ENCODE results near the gene ZNF554. TPM values are rescaled to one million over a fixed set of nuclear protein-coding genes. Genes with fewer than 3 reads are reported as not detected.
"Not testable (repeated sequence)": the region's sequence is repeated elsewhere in the genome, so short reads cannot be mapped to it uniquely, and the experiment has no call there.

The ZNF554 gene
- total RNA-seq, 1 donor from 2014 or later = 4.7 TPM

DNA sequence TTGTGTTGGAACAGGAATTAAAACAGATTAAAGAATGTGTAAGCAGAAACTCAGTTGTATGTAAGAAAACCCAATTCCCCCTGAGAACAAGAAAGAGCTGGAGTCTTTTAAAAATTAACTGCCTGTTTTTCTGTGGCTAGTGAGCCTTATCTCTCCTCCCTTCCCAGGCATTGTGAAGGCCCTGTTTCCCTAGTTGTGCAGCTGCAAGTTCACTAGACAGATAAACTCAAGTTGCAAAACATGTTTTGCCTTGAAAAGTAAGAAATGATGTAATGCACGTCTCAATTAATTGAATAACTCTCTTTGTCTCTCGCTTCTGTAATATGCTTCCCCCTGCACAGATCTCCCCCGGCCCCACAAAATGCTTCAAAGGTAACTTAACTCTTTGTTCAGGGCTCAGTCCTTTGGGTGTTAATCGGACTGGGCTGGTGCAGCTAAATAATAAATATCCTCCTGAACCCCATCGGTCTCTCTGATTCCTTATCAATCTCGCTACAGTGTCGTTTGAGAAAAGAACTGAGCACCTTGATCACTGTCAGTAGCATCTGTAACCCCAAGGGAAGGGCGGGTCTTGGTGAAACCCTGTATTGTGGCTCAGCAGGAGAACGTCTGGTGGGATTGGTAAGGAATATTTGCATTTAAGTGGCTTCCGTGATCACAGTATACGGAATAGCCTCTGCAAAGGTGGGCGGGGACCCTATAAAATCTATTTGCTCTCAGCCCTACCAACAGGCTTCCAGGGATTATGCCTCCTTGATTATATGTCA lies 45.8 kb downstream of the ZNF554 start:
- Histone ChIP-seq H3K4me3 (no peak overlapping the region), H3K27ac (no peak overlapping the region), H3K4me1 (no peaks in the 10 kb centered on the region), H3K27me3 (no peaks in the 10 kb centered on the region), H3K36me3 (no peaks in the 10 kb centered on the region), H3K9me3 (no peaks in the 10 kb centered on the region)
- TF ChIP-seq, protein P1, sequence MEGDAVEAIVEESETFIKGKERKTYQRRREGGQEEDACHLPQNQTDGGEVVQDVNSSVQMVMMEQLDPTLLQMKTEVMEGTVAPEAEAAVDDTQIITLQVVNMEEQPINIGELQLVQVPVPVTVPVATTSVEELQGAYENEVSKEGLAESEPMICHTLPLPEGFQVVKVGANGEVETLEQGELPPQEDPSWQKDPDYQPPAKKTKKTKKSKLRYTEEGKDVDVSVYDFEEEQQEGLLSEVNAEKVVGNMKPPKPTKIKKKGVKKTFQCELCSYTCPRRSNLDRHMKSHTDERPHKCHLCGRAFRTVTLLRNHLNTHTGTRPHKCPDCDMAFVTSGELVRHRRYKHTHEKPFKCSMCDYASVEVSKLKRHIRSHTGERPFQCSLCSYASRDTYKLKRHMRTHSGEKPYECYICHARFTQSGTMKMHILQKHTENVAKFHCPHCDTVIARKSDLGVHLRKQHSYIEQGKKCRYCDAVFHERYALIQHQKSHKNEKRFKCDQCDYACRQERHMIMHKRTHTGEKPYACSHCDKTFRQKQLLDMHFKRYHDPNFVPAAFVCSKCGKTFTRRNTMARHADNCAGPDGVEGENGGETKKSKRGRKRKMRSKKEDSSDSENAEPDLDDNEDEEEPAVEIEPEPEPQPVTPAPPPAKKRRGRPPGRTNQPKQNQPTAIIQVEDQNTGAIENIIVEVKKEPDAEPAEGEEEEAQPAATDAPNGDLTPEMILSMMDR (IDR thresholded peaks at IDR 0.05) = no peak
- ATAC-seq (no peak), DNase-seq (no peak)
- intact Hi-C loops (cut with DNase I) = no loop called here

DNA sequence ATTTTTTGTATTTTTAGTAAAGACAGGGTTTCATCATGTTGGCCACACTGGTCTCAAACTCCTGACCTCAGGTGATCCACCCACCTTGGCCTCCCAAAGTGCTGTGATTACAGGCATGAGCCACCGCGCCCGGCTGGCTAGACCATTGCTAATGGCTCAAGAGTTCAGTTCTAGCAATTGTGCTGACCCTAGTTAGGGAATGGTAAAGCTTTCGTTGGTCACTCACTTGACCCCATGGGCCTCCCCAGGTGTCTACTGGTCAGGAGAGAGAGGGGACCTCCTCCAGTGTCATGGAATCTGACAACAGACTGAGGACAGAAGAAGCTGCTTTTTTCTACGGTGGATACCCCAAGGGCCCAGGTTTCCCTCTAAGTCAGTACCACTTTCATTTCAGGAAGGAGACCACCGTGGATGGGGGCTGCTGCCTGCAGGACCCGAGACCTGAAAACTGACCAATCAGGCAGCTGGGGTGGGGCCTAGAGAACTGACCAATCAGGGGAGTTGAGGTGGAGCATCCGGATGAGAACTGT lies 46.9 kb downstream of the ZNF554 start:
- no peak for DNase-seq
- intact Hi-C loops (cut with DNase I) = no loop called here

DNA sequence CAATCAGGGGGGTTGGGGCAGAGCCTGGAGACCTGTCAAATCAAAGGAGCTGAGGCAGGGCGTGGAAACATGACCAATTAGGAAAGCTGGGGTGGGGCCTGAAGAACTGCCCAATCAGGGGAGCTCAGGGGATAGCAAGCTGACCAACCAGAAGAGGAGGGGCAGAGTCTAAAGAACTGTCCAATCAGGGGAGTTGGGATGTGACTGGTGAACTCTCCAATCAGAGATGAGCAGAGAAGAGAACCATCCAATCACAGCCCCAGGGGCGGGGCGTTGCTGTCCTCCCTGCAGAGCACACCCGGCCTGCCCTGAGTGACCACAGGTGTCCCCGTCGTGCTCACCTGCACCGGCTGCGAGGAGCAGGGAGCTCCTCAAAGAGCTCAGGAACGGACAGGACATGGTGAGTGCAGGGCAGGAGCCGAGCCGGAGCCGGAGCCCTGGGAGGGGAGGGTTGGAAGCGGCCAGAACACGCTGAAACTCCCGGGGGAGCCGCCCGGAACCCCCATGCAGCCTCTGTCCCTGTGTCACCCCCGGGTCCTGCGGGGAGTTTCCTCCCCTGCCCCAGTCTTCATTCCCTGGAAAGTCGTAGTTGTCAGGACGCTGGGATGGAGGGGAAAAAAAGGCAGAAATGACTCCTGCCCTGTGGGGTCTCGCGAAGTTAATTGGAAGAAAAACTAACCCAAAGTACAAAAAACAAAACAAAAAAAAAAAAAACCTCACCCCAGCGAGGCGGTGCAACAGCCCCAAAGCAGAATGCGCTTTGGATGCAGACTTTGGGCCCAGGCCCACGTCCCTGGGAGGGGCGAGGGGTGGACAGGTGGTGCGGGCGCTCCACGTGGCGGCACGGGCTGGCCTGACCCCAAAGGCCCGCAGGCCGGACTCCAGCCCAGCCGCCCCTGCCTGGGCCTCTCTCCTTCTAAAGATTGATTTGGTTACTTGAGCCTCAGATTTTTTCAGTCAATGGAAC lies 47.6 kb downstream of the ZNF554 start, which contains the start of gene ZNF556:
ZNF556 (plus strand) TSS at position 311 of the 967 bp plus-strand sequence; CDS start at position 398, 87 bp downstream.
- H3K27me3 ChIP-seq = no peaks in the 10 kb centered on the region
- H3K27ac ChIP-seq = no peak within 1 kb of the TSS
- intact Hi-C loops (cut with DNase I) = no loop called here
- H3K4me3 ChIP-seq = no peak within 1 kb of the TSS
- H3K4me1 ChIP-seq = no peaks in the 10 kb centered on the region
- DNase-seq (no peak), ATAC-seq (peak; percentile 55)
- no peaks in the 10 kb centered on the region for H3K9me3 ChIP-seq
- no peaks in the 10 kb centered on the region for H3K36me3 ChIP-seq
- TF ChIP-seq, protein P1 (IDR thresholded peaks at IDR 0.05) = no peak

More for the DNA sequence above, 46.9 kb downstream of the ZNF554 start:
- Histone ChIP-seq H3K4me3 (no peak overlapping the region), H3K27me3 (no peaks in the 10 kb centered on the region), H3K9me3 (no peaks in the 10 kb centered on the region), H3K27ac (no peak overlapping the region), H3K36me3 (no peaks in the 10 kb centered on the region), H3K4me1 (no peaks in the 10 kb centered on the region)
- ATAC-seq = no peak
- TF ChIP-seq, protein P1 (IDR thresholded peaks at IDR 0.05) = no peak

DNA sequence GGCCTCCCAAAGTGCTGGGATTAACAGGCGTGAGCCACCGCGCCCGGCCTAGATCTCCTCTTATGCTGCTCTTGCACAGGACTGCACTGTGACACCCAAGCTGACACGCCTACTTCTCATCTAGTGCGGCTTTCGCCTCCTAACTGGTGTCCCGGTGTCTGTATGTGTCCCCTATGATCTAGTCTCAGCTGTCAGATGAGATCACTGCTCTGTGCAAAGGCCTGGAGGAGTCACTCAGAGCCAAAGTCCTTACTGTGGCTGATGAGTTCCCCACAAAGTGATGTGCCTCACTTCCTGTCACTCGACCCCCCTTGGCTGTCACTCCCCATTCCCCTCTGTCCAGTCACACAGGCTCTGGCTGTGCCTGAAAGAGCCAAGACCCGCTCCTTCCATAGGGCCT lies 50.0 kb downstream of the ZNF554 start:
- ATAC-seq = no peak
- TF ChIP-seq, protein P1 (IDR thresholded peaks at IDR 0.05) = no peak
- H3K4me1 ChIP-seq = no peaks in the 10 kb centered on the region
- no peaks in the 10 kb centered on the region for H3K9me3 ChIP-seq
- DNase-seq = no peak
- no peak overlapping the region for H3K4me3 ChIP-seq
- H3K36me3 ChIP-seq = no peaks in the 10 kb centered on the region
- no peak overlapping the region for H3K27ac ChIP-seq
- H3K27me3 ChIP-seq = no peaks in the 10 kb centered on the region
- intact Hi-C loops (cut with DNase I) = no loop called here

DNA sequence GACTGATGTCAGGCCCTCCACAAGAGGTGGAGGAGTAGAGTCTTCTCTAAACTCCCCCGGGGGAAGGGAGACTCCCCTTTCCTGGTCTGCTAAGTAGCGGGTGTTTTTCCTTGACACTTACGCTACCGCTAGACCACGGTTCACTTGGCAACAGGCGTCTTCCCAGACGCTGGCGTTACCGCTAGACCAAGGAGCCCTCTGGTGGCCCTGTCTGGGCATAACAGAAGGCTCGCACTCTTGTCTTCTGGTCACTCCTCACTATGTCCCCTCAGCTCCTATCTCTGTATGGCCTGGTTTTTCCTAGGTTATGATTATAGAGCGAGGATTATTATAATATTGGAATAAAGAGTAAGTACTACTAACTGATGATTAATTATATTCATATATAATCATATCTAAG lies 52.5 kb downstream of the ZNF554 start:
- DNase-seq; H3K9me3 ChIP-seq; intact Hi-C loops (cut with DNase I); H3K4me3 ChIP-seq; H3K27me3 ChIP-seq; H3K4me1 ChIP-seq; ATAC-seq; H3K27ac ChIP-seq; H3K36me3 ChIP-seq: not testable (repeated sequence)
- TF ChIP-seq, protein P1 (IDR thresholded peaks at IDR 0.05) = peak; percentile 23

Data from upper lobe of right lung (tissue), 1 donor.